ENCODE measurements around the gene MRPL40. TPM values are rescaled to one million over a fixed set of nuclear protein-coding genes. Genes with fewer than 3 reads are reported as not detected.

Gene MRPL40
- total RNA-seq, 1 donor from 2014 or later: 19.9 TPM

GRCh38 chr22:19466126-19466716, 33.9 kb downstream of the MRPL40 start:
- Mint-ChIP-seq H3K4me3 (ENCODE audit: unreplicated experiment) (no peak overlapping the region), H3K27ac (ENCODE audit: unreplicated experiment) (no peak overlapping the region), H3K27me3 (ENCODE audit: unreplicated experiment) (no peaks in the 10 kb centered on the region), H3K36me3 (ENCODE audit: low read depth, unreplicated experiment) (peaks cover 38% of the 10 kb centered on the region), H3K4me1 (ENCODE audit: unreplicated experiment) (no peaks in the 10 kb centered on the region), H3K9me3 (ENCODE audit: unreplicated experiment) (no peaks in the 10 kb centered on the region)
- DNase-seq (ENCODE audit: low spot score): no peak
- no peak for TF ChIP-seq CTCF (IDR thresholded peaks at IDR 0.05; ENCODE audit: unreplicated experiment)

GRCh38 chr22:19466848-19467752, 34.8 kb downstream of the MRPL40 start:
- no peak for DNase-seq (ENCODE audit: low spot score)
- Mint-ChIP-seq H3K4me3 (ENCODE audit: unreplicated experiment) (no peak overlapping the region), H3K27ac (ENCODE audit: unreplicated experiment) (no peak overlapping the region), H3K36me3 (ENCODE audit: low read depth, unreplicated experiment) (peaks cover 45% of the 10 kb centered on the region), H3K27me3 (ENCODE audit: unreplicated experiment) (no peaks in the 10 kb centered on the region), H3K9me3 (ENCODE audit: unreplicated experiment) (no peaks in the 10 kb centered on the region), H3K4me1 (ENCODE audit: unreplicated experiment) (no peaks in the 10 kb centered on the region)
- no peak for TF ChIP-seq CTCF (IDR thresholded peaks at IDR 0.05; ENCODE audit: unreplicated experiment)

GRCh38 chr22:19467912-19468311, 35.6 kb downstream of the MRPL40 start:
- Mint-ChIP-seq H3K4me3 (ENCODE audit: unreplicated experiment) (peak overlapping the region; percentile 14), H3K9me3 (ENCODE audit: unreplicated experiment) (no peaks in the 10 kb centered on the region), H3K27me3 (ENCODE audit: unreplicated experiment) (no peaks in the 10 kb centered on the region), H3K4me1 (ENCODE audit: unreplicated experiment) (no peaks in the 10 kb centered on the region), H3K36me3 (ENCODE audit: low read depth, unreplicated experiment) (peaks cover 45% of the 10 kb centered on the region), H3K27ac (ENCODE audit: unreplicated experiment) (no peak overlapping the region)
- no peak for TF ChIP-seq CTCF (IDR thresholded peaks at IDR 0.05; ENCODE audit: unreplicated experiment)
- no peak for DNase-seq (ENCODE audit: low spot score)

GRCh38 chr22:19469421-19469820, 37.1 kb downstream of the MRPL40 start:
- H3K36me3 Mint-ChIP-seq (ENCODE audit: low read depth, unreplicated experiment): peaks cover 55% of the 10 kb centered on the region
- H3K27me3 Mint-ChIP-seq (ENCODE audit: unreplicated experiment): peaks cover 2% of the 10 kb centered on the region

More at GRCh38 chr22:19469421-19469820, 37.1 kb downstream of the MRPL40 start:
- no peaks in the 10 kb centered on the region for H3K4me1 Mint-ChIP-seq (ENCODE audit: unreplicated experiment)
- DNase-seq (ENCODE audit: low spot score): no peak
- H3K9me3 Mint-ChIP-seq (ENCODE audit: unreplicated experiment): no peaks in the 10 kb centered on the region
- TF ChIP-seq CTCF (IDR thresholded peaks at IDR 0.05; ENCODE audit: unreplicated experiment): no peak
- no peak overlapping the region for H3K27ac Mint-ChIP-seq (ENCODE audit: unreplicated experiment)
- no peak overlapping the region for H3K4me3 Mint-ChIP-seq (ENCODE audit: unreplicated experiment)
